HG03460 (cell line): ENCODE measurements around the gene CHSY1.

Experiments used
- ATAC-seq: cut with Tn5 transposase; IDR thresholded peaks from one replicate; pipeline ENCODE4 v1.9.1; 2021; ENCODE audit not compliant: unreplicated experiment

The CHSY1 gene

GRCh38 chr15:101211897-101212296 lies 40.0 kb downstream of the CHSY1 start:
- ATAC-seq, result no peak

- ATAC-seq, result no peak
Observed at GRCh38 chr15:101210466-101210865, 41.4 kb downstream of the CHSY1 start.

GRCh38 chr15:101210058-101210457 lies 41.8 kb downstream of the CHSY1 start:
- ATAC-seq, result no peak

GRCh38 chr15:101209285-101209845 lies 42.5 kb downstream of the CHSY1 start:
- no peak for ATAC-seq

- ATAC-seq, result no peak
Observed at GRCh38 chr15:101207867-101208288, 44.0 kb downstream of the CHSY1 start.

GRCh38 chr15:101206176-101206591 lies 45.7 kb downstream of the CHSY1 start:
- no peak for ATAC-seq

- no peak for ATAC-seq
Observed at GRCh38 chr15:101204739-101205535, 46.9 kb downstream of the CHSY1 start.

- ATAC-seq, result no peak
Observed at GRCh38 chr15:101203607-101204189, 48.1 kb downstream of the CHSY1 start.

GRCh38 chr15:101203029-101203573 lies 48.7 kb downstream of the CHSY1 start:
- ATAC-seq, result no peak

GRCh38 chr15:101201411-101202174 lies 50.3 kb downstream of the CHSY1 start:
- no peak for ATAC-seq

GRCh38 chr15:101200181-101200580 lies 51.7 kb downstream of the CHSY1 start:
- ATAC-seq, result no peak

- ATAC-seq, result no peak
Observed at GRCh38 chr15:101198800-101199199, 53.0 kb downstream of the CHSY1 start.

GRCh38 chr15:101198031-101198575 lies 53.7 kb downstream of the CHSY1 start:
- ATAC-seq, result no peak

GRCh38 chr15:101194546-101195125 lies 57.2 kb downstream of the CHSY1 start:
- no peak for ATAC-seq

- ATAC-seq, result no peak
Observed at GRCh38 chr15:101193806-101194545, 57.9 kb downstream of the CHSY1 start.

- no peak for ATAC-seq
Observed at GRCh38 chr15:101193120-101193644, 58.7 kb downstream of the CHSY1 start.

GRCh38 chr15:101192081-101192480 lies 59.8 kb downstream of the CHSY1 start:
- no peak for ATAC-seq

GRCh38 chr15:101191242-101191641 lies 60.6 kb downstream of the CHSY1 start:
- no peak for ATAC-seq

GRCh38 chr15:101190092-101190595 lies 61.7 kb downstream of the CHSY1 start:
- no peak for ATAC-seq
